Right lobe of liver (tissue), 6 donors: ENCODE data around the gene NDUFS6. TPM values are rescaled to one million over a fixed set of nuclear protein-coding genes. Genes with fewer than 3 reads are reported as not detected.
A peak's percentile ranks its signal among the peaks of the same experiment; 100 is the strongest.

Source experiments
- ATAC-seq, 4 donors: fragments of 200-7000 bp; cut with Tn5 transposase; one replicate each; pipeline ENCODE4 v1.9.1; 2020; ENCODE audit warnings: mild to moderate bottlenecking in 4 of 4, moderate library complexity in 4 of 4
- DNase-seq, 3 donors: peaks; one replicate each; pipeline ENCODE4 v3.0.0-alpha.2; 2020
- H3K27ac ChIP-seq, 3 donors: fragments of 200-600 bp; one replicate each; pipeline ENCODE4 v1.8.0; 2022
- H3K27me3 ChIP-seq, 2 donors: fragments of 200-600 bp; one replicate each; pipeline ENCODE4 v1.8.0; 2022
- H3K36me3 ChIP-seq, 4 donors: fragments of 200-600 bp; sonication (generic) in 1 of 4; one replicate each; pipeline versions ENCODE4 v1.5.1 to v1.8.0; 2017 to 2022; ENCODE audit warnings: control low read depth in 1 of 4
- H3K4me1 ChIP-seq, 4 donors: fragments of 200-600 bp; sonication (generic) in 1 of 4; one replicate each; pipeline versions ENCODE4 v1.5.1 to v1.8.0; 2017 to 2022; ENCODE audit warnings: control low read depth in 1 of 4
- H3K4me3 ChIP-seq, 3 donors: fragments of 200-600 bp; one replicate each; pipeline ENCODE4 v1.8.0; 2022
- H3K9me3 ChIP-seq, 4 donors: fragments of 200-600 bp; sonication (generic) in 1 of 4; one replicate each; pipeline versions ENCODE4 v1.5.1 to v1.8.0; 2017 to 2022; ENCODE audit warnings: control low read depth in 1 of 4
- POLR2A ChIP-seq: fragments of 450-650 bp; IDR thresholded peaks from one replicate; pipeline ENCODE4 v1.6.1; 2017; ENCODE audit warnings: antibody characterized with exemption, mild to moderate bottlenecking
- WGBS: methylation state at CpG from one replicate; pipeline ENCODE4 v1.1.6; 2018; ENCODE audit warnings: low coverage, low lambda C conversion rate; ENCODE audit not compliant: insufficient coverage; ENCODE audit errors: missing lambda C conversion rate; 5-methylcytosine and 5-hydroxymethylcytosine counted together
- intact Hi-C, 2 donors: fragments of 100-400 bp; cut with DNase I; formaldehyde crosslinking; loops; one replicate each; pipeline versions ENCODE4 v1.11.2 to v1.14.1; 2022
- total RNA-seq, 6 experiments: library from RNA; depleted of rRNA in 2 of 6; stranded (reverse); fragments of >200 nt in 2 of 6; fragmentation: NEBNext Ultra II Directional in 3 of 6; extraction: Animal tissue kit (Norgen Biotek cat#: 25700) in 3 of 6; gene quantifications; one replicate each; pipeline versions ENCODE4 v1.1.0 to v1.2.4, GENCODE V29; 2016 to 2023
- TF ChIP-seq, protein P1 (sequence below), 4 donors: fragments of 200-600 bp in 3 of 4; fragments of 450-650 bp in 1 of 4; IDR thresholded peaks; one replicate each; pipeline versions ENCODE4 v1.5.1 to v1.8.0; 2016 to 2022; ENCODE audit warnings: antibody characterized with exemption in 4 of 4, mild to moderate bottlenecking in 2 of 4
- donor health status: DM: no; HTN: yes; CAD: no.
- donor health status: DM: no; HTN: no; CAD: no.
- donor health status: DM: no; HTN: no; CAD: no.
- donor health status: DM: no; HTN: yes; CAD: no.
- donor health status: DM: no; HTN: yes; CAD: no.

Gene NDUFS6
- total RNA-seq, 6 experiments from 2014 or later = 16.5 to 57.5 (median 23.7) TPM

DNA sequence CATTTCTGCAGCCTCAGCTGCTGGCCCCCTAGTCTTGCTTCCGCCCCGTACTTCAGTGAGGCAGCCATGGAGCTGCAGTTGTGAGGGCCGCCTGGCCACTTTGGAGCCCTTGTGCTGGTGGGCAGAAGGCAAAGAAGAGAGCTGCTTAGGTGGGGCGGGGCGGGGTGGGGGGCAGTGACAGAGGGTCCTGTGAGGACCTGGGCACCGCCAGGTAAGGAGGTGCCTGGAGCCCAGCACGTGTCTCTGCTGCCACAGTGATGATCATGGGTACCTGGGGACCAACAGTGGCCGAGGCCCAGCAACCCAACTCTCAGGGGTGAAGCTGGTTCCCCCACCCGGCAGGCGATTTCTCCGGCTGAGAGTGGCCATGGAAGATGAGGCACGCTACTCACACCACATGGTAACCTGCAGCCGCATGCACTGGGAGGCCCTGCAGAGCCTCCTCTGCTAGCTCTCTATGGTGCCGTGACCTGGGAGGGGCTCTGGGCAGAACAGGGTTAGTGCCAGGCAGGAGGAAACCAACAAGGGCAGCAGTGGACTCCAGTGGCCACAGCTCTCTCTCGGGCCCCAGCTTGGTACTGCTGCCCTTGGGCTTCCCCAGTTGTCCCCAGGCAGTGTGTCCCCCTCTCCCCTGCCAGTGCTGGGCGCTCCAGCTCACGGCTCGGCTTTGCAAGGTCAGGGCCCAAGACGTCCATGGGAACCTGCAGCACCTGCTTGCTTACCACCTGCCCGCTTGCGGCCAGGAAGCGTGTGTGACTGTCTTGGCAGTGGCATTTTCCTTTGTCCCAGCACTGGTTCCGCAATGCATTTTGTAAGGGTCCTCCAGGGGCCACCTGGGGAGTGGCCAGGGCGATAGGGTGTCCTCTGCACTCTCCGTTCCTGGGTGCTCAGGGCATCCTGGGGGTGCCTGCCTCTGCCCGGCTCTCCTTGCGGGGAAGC is 24.0 kb downstream of the NDUFS6 start:
- Histone ChIP-seq H3K36me3 (peaks cover 0 to 9% (median 3%) of the 10 kb centered on the region in 4 donors), H3K4me1 (no peaks in the 10 kb centered on the region), H3K4me3 (no peak overlapping the region), H3K9me3 (no peaks in the 10 kb centered on the region), H3K27me3 (no peaks in the 10 kb centered on the region), H3K27ac (no peak overlapping the region)
- DNase-seq (peak in 1 of 3 donors; percentile 35), ATAC-seq (peak in 1 of 4 donors; percentile 10)
- intact Hi-C loops = no loop called here
- TF ChIP-seq, protein P1, sequence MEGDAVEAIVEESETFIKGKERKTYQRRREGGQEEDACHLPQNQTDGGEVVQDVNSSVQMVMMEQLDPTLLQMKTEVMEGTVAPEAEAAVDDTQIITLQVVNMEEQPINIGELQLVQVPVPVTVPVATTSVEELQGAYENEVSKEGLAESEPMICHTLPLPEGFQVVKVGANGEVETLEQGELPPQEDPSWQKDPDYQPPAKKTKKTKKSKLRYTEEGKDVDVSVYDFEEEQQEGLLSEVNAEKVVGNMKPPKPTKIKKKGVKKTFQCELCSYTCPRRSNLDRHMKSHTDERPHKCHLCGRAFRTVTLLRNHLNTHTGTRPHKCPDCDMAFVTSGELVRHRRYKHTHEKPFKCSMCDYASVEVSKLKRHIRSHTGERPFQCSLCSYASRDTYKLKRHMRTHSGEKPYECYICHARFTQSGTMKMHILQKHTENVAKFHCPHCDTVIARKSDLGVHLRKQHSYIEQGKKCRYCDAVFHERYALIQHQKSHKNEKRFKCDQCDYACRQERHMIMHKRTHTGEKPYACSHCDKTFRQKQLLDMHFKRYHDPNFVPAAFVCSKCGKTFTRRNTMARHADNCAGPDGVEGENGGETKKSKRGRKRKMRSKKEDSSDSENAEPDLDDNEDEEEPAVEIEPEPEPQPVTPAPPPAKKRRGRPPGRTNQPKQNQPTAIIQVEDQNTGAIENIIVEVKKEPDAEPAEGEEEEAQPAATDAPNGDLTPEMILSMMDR (IDR thresholded peaks at IDR 0.05) = no peak
- no peak for TF ChIP-seq POLR2A
- 100% methylated on average over 3 of the region's 27 CpGs for WGBS

DNA sequence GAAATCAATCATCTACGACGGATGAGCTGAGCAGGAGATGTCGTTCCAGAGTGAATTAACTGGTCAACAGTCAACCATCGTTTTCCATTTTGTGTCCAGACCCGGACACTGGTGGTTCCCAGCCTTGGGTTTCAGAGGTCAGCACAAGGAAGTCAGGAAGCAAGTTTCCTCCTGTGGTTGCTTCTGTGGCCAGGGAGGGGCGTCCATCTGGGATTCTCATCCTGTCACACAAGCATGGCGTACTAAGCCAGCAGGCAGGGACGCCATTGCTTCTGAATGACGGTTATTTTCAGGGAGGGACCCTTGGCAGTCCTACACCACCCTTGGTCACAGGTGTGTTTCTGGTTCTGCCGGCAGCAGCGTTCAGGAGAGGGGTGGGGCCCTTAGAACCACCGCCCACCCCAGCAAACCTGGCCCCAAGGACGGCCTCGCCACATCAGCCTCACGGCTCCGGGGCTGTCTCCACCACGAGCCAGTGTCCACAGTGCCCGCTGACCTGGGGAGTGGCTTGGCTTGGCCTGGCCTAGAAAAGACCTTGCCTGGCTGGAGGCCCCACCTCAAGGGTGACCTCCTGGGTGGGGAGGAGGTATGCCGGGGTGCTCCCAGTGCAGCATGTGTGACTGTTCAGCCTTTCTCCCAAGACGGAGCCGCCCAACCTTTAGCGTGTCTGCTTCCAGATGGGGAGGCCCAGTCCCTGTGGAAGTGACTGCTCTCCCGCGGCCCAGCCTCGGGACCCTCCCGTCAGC is 25.2 kb downstream of the NDUFS6 start:
- 88% methylated on average over 12 of the region's 26 CpGs for WGBS

DNA sequence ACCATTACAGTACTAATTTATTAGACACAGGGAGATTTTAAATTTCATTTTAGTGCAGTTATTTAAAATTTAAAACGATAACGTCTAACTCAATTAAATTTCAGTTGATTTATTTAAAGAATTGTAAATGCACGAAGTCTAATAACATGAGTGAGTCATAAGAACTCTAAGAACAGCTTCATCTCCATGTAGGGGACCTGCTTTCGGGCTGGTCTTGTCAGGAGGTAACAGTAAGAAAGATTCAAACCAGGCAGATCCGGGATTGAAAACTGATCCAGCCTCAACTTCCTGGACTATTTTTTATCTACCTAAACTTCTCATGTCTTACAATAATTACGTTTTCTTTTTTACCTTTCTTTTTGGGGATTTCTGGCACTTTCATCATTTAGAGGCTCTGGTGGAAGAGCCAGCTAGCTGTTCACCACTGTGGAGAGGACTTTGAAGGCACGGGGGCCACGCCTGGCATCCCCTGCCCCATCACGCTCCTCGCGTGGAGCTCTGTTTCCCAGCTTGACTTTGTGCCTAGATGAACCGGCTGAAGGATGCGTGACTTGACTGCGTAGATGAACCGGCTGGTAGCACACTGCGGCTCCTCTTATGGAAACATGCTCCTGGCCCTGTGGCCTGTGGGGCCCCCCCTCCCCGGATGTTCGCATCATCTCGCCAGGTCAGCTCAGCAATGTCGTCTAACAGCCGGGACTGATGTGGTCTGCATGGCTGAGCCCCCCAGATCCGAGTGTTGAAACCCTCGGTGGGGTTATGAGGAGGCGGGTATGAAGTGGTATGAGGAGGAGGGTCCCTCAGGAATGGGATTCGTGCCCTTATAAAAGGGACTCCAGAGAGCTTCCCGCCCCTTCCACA is 26.0 kb downstream of the NDUFS6 start:
- no peaks in the 10 kb centered on the region for H3K4me1 ChIP-seq
- WGBS = 97% methylated on average over 16 of the region's 26 CpGs
- H3K36me3 ChIP-seq = no peaks in the 10 kb centered on the region
- no peak overlapping the region for H3K4me3 ChIP-seq
- H3K9me3 ChIP-seq = no peaks in the 10 kb centered on the region
- intact Hi-C loops = no loop called here
- no peak overlapping the region for H3K27ac ChIP-seq
- no peak for TF ChIP-seq POLR2A
- TF ChIP-seq, protein P1 (IDR thresholded peaks at IDR 0.05) = no peak
- DNase-seq = no peak
- no peak for ATAC-seq
- H3K27me3 ChIP-seq = no peaks in the 10 kb centered on the region

More for the DNA sequence above, 25.2 kb downstream of the NDUFS6 start:
- DNase-seq (peak in 1 of 3 donors; percentile 37), ATAC-seq (peak in 1 of 4 donors; percentile 17)
- H3K36me3 ChIP-seq = no peaks in the 10 kb centered on the region
- H3K9me3 ChIP-seq = no peaks in the 10 kb centered on the region
- no peak overlapping the region for H3K27ac ChIP-seq
- TF ChIP-seq, protein P1 (IDR thresholded peaks at IDR 0.05) = no peak
- TF ChIP-seq POLR2A = no peak
- H3K27me3 ChIP-seq = no peaks in the 10 kb centered on the region
- intact Hi-C loops = no loop called here
- H3K4me3 ChIP-seq = no peak overlapping the region
- H3K4me1 ChIP-seq = no peaks in the 10 kb centered on the region

DNA sequence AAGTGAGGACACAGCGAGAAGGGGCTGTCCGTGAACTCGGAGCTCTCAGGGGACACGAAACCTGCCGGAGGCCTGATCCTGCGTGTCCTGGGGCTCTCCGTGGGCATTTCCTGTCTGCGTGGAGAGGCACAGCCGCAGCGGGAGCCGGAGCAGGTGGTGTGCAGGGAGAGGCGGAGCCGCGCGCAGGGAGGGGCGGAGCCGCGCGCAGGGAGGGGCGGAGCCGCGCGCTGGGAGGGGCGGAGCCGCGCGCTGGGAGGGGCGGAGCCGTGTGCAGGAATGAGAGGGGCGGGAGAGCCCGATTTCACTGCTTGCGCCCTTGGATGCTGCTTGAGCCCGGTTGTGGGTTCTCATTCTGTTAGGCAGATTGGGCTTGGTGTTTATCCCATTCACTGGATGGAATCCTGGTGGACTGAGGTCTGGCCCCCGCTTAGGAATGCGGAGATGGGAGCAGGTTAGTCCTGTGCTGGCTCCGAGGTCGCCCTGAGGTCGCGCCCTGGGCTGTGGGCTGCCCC is 26.7 kb downstream of the NDUFS6 start:
- no peak overlapping the region for H3K4me3 ChIP-seq
- peak in 1 of 4 donors; percentile 9 for ATAC-seq
- 63% methylated on average over 6 of the region's 39 CpGs for WGBS

More for the DNA sequence above, 26.7 kb downstream of the NDUFS6 start:
- no peaks in the 10 kb centered on the region for H3K4me1 ChIP-seq
- no peaks in the 10 kb centered on the region for H3K9me3 ChIP-seq
- intact Hi-C loops = no loop called here
- no peak for DNase-seq
- H3K27ac ChIP-seq = no peak overlapping the region
- TF ChIP-seq, protein P1 (IDR thresholded peaks at IDR 0.05) = no peak
- TF ChIP-seq POLR2A = no peak
- H3K36me3 ChIP-seq = no peaks in the 10 kb centered on the region
- no peaks in the 10 kb centered on the region for H3K27me3 ChIP-seq
